Measurements from ENCODE around the gene CD68. TPM values are rescaled to one million over a fixed set of nuclear protein-coding genes. Genes with fewer than 3 reads are reported as not detected.
A peak's percentile ranks its signal among the peaks of the same experiment; 100 is the strongest.

Gene CD68
- total RNA-seq, 1 experiment from 2014 or later: 1.8 TPM

GRCh38 chr17:7572338-7572587 lies 7.2 kb upstream of the CD68 start:
- intact Hi-C loops (cut with micrococcal nuclease; ENCODE audit: unreplicated experiment): no loop called here
- Histone ChIP-seq H3K36me3 (ENCODE audit: insufficient read depth, low read length, poor library complexity, severe bottlenecking) (peaks cover 67% of the 10 kb centered on the region), H3K4me3 (ENCODE audit: low read depth, low read length, poor library complexity, severe bottlenecking) (peak overlapping the region; percentile 95), H3K9me3 (ENCODE audit: low read depth, low read length, poor library complexity, severe bottlenecking) (no peaks in the 10 kb centered on the region), H3K27ac (ENCODE audit: low read depth, low read length, poor library complexity, severe bottlenecking) (peak overlapping the region; percentile 75), H3K27me3 (replicated peaks; ENCODE audit: insufficient read depth, low read depth, low read length, poor library complexity) (no peaks in the 10 kb centered on the region), H3K4me1 (ENCODE audit: insufficient read depth, low read length, poor library complexity, severe bottlenecking) (peaks cover 24% of the 10 kb centered on the region)
- DNase-seq (ENCODE audit: low spot score): no peak
- ChIA-PET CTCF (interaction anchor here (0.6 kb wide), 1 partner anchor 17 kb away, joined by 3 read pairs; no protein-coding TSS in a partner anchor), POLR2A (ENCODE audit: low non-redundant PET) (no interaction called here)
- TF ChIP-seq EZH2 (IDR thresholded peaks at IDR 0.05; ENCODE audit: borderline replicate concordance, low read depth, low read length, poor library complexity, severe bottlenecking) (no peak), CTCF (conservative IDR thresholded peaks at IDR 0.05; ENCODE audit: low read depth, low read length) (no peak)
- BruUV-seq (replicated peaks): no TSS peak

GRCh38 chr17:7572588-7573323 lies 6.7 kb upstream of the CD68 start:
- Histone ChIP-seq H3K9me3 (ENCODE audit: low read depth, low read length, poor library complexity, severe bottlenecking) (no peaks in the 10 kb centered on the region), H3K4me1 (ENCODE audit: insufficient read depth, low read length, poor library complexity, severe bottlenecking) (peaks cover 24% of the 10 kb centered on the region), H3K4me3 (ENCODE audit: low read depth, low read length, poor library complexity, severe bottlenecking) (peak overlapping the region; percentile 95), H3K27me3 (replicated peaks; ENCODE audit: insufficient read depth, low read depth, low read length, poor library complexity) (no peaks in the 10 kb centered on the region), H3K36me3 (ENCODE audit: insufficient read depth, low read length, poor library complexity, severe bottlenecking) (peaks cover 72% of the 10 kb centered on the region), H3K27ac (ENCODE audit: low read depth, low read length, poor library complexity, severe bottlenecking) (peak overlapping the region; percentile 100)
- CTCF ChIA-PET: interaction anchor here (1.3 kb wide), 1 partner anchor 12 kb away, joined by 4 read pairs; no protein-coding TSS in a partner anchor
- peak; percentile 100 for DNase-seq (ENCODE audit: low spot score)
- POLR2A ChIA-PET (ENCODE audit: low non-redundant PET): no interaction called here
- intact Hi-C loops (cut with micrococcal nuclease; ENCODE audit: unreplicated experiment): no loop called here
- BruUV-seq (replicated peaks): no TSS peak
- TF ChIP-seq EZH2 (IDR thresholded peaks at IDR 0.05; ENCODE audit: borderline replicate concordance, low read depth, low read length, poor library complexity, severe bottlenecking) (no peak), CTCF (conservative IDR thresholded peaks at IDR 0.05; ENCODE audit: low read depth, low read length) (no peak)

- peaks cover 24% of the 10 kb centered on the region for H3K4me1 ChIP-seq (ENCODE audit: insufficient read depth, low read length, poor library complexity, severe bottlenecking)
- H3K27ac ChIP-seq (ENCODE audit: low read depth, low read length, poor library complexity, severe bottlenecking): peak overlapping the region; percentile 100
- ChIA-PET POLR2A (ENCODE audit: low non-redundant PET) (interaction anchor here (0.6 to 0.8 kb wide), 3 partner anchors 11 to 130 kb away, joined by 3 to 4 read pairs (median 4); partner anchors contain the start of gene FXR2), CTCF (interaction anchor here (1.3 kb wide), 1 partner anchor 13 kb away, joined by 4 read pairs; no protein-coding TSS in a partner anchor)
- no peak for TF ChIP-seq CTCF (conservative IDR thresholded peaks at IDR 0.05; ENCODE audit: low read depth, low read length)
- no peak for TF ChIP-seq EZH2 (IDR thresholded peaks at IDR 0.05; ENCODE audit: borderline replicate concordance, low read depth, low read length, poor library complexity, severe bottlenecking)
- intact Hi-C loops (cut with micrococcal nuclease; ENCODE audit: unreplicated experiment): no loop called here
- H3K36me3 ChIP-seq (ENCODE audit: insufficient read depth, low read length, poor library complexity, severe bottlenecking): peaks cover 79% of the 10 kb centered on the region
- H3K27me3 ChIP-seq (replicated peaks; ENCODE audit: insufficient read depth, low read depth, low read length, poor library complexity): no peaks in the 10 kb centered on the region
- no TSS peak for BruUV-seq (replicated peaks)
- peak; percentile 95 for DNase-seq (ENCODE audit: low spot score)
- H3K9me3 ChIP-seq (ENCODE audit: low read depth, low read length, poor library complexity, severe bottlenecking): no peaks in the 10 kb centered on the region
- H3K4me3 ChIP-seq (ENCODE audit: low read depth, low read length, poor library complexity, severe bottlenecking): peak overlapping the region; percentile 95
Observed at GRCh38 chr17:7573324-7574080, 5.9 kb upstream of the CD68 start.
